ENCODE data around the gene EFHC1.
"Not testable (repeated sequence)": the region's sequence is repeated elsewhere in the genome, so short reads cannot be mapped to it uniquely, and the experiment has no call there.

The EFHC1 gene

GRCh38 chr6:52438926-52439325 lies 18.8 kb downstream of the EFHC1 start:
- DNase-seq (ENCODE audit: low spot score), result no peak

DNA sequence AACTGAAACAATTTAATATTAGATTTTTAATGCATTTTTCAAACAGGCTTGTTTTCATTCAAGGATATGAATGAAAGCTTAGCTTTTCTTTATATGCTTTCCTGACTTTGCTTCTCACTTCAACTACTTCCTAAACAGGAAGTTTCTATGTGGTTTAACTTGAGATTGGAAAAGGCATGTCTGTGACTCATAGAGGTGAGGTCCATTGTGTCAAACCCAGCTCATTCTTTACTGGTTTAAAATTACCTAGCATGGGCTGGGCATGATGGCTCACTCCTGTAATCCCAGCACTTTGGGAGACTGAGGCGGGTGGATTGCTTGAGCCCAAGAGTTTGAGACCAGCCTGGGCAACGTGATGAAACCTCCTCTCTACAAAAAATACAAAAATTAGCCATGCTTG lies 34.4 kb downstream of the EFHC1 start:
- DNase-seq (ENCODE audit: low spot score), result no peak

GRCh38 chr6:52457096-52457495 lies 37.0 kb downstream of the EFHC1 start:
- no peak for DNase-seq (ENCODE audit: low spot score)

DNA sequence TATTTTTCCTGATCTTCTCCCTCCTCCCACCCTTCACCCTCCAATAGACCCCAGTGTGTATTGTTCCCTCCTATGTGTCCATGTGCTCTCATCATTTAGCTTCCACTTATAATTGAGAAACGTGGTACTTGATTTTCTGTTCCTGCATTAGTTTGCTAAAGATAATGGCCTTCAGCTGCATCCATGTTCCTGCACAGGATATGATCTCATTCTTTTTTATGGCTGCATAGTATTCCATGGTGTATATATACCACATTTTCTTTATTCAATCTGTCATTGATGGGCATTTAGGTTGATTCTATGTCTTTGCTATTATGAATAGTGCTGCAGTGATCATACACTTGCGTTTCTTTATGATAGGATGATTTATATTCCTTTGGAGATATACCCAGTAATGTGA lies 41.1 kb downstream of the EFHC1 start:
- DNase-seq (ENCODE audit: low spot score), result not testable (repeated sequence)

DNA sequence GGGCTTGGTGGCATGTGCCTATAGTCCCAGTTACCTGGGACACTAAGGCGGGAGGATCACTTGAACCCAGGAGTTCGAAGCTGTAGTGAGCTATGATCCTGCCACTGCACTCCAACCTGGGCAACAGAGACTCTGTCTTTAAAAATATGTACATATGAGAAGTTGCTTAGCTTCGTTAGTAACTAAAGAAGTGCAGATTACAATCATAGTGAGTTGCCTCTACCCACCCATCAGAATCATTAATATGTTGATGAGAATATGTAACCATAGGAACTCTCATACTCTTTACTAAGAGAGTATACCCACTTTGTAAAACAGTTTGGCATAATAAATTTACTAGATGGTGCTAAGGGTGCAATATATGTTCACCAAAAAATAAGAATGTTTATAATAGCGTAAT lies 54.0 kb downstream of the EFHC1 start:
- no peak for DNase-seq (ENCODE audit: low spot score)

- DNase-seq (ENCODE audit: low spot score), result no peak
Measured at GRCh38 chr6:52475307-52475706, 55.2 kb downstream of the EFHC1 start.

DNA sequence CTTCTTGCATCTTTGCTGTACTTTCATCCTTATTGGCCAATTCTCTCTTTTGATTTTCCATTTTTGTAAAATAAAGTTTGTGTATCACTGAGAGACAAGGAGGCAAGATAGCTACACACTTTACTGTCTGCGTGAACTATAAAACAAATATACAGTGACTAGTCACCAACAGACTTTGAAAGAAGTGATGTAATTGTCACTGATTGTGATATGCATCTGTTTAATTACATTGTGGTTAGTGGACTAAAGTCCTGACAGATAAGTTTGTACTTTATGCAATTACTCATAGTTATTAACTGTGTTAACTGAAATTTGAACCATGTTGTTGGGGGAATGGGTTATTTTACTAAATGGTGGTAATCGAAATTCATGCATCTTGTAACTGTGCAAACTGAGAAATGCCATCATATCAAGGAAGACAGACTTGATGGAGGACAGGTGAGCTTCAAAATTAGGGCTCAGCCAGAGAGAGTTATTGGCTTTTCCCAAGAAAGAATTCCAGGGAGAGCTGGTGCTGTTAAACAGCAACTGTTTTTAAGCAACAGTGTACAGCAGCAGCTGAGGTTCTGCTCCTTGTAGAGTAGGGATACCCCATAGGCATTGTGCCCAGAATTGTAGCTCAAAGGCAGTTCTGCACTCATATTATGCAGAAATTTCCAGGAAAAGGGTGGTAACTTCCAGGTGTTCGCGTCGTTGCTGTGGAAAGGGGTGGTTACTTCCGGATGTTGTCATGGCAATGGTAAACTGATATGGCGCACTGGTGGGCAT lies 62.9 kb downstream of the EFHC1 start:
- DNase-seq (ENCODE audit: low spot score), result no peak

DNA sequence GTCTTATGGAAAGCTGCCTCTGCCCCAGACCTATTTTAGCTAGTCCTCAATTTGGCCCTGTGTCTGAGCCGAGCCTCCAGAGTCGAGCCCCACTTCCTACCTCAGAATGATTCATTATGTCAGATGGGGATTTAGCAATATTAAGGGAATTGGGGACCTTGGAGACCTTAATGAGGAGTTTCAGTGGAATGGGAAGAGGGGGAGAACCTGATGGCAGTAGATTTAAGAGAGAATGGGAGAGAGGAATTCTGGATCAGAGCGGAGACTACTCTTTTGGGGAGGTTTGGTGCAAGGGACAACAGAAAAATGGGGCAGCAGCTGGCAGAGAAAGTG lies 63.5 kb downstream of the EFHC1 start:
- DNase-seq (ENCODE audit: low spot score), result no peak

DNA sequence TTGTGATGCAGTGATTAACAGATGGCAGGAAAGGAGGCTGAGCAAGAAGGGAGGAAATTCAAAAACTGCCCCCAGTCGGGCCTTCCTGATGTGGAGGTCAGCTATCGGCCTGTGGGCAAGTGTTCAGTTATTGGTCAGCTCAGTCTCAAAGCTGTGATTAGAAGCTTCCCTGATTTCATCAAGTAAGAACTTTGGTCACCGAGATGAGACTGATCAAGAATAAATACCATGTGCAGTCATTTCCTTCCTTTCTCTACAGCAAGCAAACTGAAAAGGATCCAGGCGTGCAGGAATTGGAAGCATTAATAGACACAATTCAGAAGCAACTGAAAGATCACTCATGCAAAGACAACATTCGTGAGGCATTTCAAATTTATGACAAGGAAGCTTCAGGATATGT lies 69.7 kb downstream of the EFHC1 start:
- no peak for DNase-seq (ENCODE audit: low spot score)

DNA sequence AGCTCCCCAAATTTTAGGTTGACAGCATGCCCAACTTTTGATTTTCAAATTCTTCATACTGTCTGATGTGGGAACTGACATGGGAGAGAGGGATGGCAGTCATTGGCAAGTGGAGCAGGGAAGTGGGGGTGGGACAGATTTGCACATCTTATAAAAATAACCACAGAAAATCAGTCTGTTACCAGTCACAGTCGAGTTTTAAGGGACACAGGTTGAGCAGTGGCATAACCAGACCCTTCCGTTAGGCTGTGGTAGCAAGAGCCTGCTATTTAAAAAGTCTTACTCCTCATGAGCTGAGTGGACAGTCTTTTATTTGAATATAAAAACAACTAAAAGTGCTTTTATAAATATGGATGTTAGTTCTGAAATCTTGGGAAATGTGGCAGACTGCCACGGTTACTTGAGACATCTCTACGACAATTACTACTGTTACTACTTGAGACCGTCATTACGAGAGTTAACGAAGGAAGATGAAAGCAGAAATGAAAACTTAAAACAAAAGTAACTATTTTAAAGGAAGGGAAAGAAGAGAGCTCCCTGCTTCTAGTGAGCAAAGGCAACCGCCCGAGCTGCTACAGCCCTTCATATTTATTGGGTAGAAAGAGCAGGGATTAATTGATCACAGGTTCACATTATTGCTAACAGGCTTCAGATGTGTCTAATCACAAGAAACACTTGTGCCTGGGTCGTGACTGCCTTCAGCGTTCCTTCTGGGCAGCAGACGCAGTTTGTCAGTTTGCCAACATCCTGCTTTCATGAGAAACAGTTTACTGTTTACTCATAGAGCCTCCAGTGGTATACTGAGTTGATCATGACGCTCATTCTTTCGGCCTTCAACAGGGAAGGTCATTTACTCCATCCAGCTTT lies 71.3 kb downstream of the EFHC1 start:
- DNase-seq (ENCODE audit: low spot score), result no peak

DNA sequence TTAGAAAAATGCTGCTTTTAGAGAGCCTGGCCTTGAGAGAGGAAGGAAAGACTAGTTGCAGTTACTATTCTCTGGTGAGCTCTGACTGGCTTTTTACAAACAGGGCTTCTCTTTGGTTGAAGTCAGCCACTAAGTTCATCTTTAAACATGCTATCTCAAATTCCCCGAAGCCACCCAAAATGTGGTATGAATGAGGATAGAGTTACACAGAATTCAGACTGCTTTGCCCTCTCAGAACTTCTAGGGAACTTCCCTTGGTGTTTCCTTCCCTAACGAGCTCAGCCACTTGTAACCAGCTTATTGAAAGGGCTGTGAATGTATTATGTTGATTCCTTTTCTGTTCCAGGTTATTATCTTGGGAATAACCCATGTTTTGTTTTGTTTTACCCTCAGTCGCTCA lies 73.5 kb downstream of the EFHC1 start:
- no peak for DNase-seq (ENCODE audit: low spot score)

DNA sequence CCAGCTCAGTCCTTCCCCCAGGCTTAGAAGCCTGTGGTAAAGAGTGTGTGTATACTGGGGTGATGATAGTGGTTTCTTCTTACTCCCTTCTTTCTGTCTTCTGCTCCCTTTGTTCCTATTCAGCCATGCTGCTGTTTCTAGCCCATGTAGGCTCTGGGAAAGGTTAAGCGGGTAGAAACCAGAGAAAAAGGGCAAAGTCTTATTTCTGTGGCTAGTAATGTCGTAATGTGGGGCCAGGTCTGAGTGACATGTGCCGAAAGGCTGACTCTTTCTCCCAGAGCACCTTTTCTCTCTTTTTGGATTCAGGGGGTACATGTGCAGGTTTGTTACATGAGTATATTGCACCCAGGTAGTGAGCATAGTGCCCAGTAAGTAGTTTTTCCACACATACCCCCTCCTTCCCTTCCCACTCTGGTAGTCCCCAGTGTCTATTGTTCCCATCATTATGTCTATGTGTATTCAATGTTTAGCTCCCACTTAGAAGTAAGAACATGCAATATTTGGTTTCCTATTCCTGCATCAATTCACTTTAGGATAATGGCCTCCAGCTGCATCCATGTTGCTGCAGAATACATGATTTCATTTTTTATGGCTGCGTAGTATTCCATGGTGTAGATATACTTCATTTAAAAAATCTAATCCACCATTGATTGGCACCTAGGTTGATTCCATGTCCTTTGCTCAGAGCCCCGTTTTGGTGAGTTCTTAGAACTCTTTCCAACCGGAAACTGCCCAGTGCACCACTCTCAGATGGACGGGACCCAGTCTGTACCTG lies 74.3 kb downstream of the EFHC1 start:
- no peak for DNase-seq (ENCODE audit: low spot score)

GRCh38 chr6:52495922-52496321 lies 75.8 kb downstream of the EFHC1 start:
- no peak for DNase-seq (ENCODE audit: low spot score)

DNA sequence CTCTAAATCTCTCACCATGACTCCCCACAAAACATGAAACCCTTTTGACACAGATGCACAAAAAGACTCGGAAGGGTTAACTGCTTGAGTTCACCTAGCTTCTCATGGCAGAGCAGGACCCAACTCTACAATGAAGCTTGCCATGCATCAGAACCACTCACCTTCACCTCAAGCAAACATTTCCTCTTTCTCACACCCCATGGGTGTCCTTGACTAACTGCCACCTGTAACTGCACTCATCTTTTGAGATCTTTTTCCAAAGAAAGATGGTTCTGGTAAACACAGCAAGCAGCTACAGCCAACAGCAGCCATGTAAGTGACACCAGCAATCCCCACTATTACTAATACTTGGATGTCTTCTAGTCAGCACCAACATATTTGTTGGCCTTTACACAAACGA lies 76.5 kb downstream of the EFHC1 start:
- no peak for DNase-seq (ENCODE audit: low spot score)

DNA sequence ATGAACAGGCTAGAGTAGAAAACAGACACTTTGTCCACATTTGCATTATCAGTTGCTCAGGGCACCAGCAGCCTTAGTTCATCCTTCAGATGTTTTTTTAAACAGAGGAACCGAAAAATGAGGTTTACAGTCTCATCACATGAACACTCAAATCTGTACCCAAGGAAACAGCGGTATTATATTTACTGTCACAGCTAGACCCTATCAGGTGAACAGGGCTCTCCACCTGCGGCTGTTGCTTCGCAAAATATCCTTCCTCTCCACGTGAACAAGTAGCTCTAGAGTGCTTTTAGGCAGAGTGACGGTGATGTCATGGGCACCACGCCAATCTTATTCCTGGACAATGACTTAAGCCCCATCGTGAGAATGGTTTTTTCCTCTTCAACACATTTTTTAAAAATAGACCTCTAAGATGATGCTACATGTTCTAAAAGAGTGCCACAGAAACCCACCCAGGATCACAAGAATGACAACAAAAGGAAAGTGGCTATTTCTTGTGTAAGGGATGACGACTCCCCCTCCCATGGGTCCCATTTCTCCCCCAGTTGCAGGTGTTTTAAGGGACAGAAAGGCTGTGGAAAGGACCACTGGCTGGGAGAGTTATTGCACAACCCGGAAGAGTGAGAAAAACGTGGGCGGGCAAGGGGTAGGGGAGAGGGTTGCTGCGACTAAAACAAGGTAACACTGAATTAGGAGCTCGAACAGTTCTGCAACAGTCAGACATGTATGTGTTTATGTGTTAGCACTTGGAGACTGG lies 77.7 kb downstream of the EFHC1 start:
- no peak for DNase-seq (ENCODE audit: low spot score)

- DNase-seq (ENCODE audit: low spot score), result no peak
Measured at GRCh38 chr6:52498538-52499017, 78.4 kb downstream of the EFHC1 start.

GRCh38 chr6:52499026-52499425 lies 78.9 kb downstream of the EFHC1 start:
- no peak for DNase-seq (ENCODE audit: low spot score)

GRCh38 chr6:52499681-52500236 lies 79.6 kb downstream of the EFHC1 start:
- no peak for DNase-seq (ENCODE audit: low spot score)

GRCh38 chr6:52500238-52501129 lies 80.3 kb downstream of the EFHC1 start:
- no peak for DNase-seq (ENCODE audit: low spot score)

DNA sequence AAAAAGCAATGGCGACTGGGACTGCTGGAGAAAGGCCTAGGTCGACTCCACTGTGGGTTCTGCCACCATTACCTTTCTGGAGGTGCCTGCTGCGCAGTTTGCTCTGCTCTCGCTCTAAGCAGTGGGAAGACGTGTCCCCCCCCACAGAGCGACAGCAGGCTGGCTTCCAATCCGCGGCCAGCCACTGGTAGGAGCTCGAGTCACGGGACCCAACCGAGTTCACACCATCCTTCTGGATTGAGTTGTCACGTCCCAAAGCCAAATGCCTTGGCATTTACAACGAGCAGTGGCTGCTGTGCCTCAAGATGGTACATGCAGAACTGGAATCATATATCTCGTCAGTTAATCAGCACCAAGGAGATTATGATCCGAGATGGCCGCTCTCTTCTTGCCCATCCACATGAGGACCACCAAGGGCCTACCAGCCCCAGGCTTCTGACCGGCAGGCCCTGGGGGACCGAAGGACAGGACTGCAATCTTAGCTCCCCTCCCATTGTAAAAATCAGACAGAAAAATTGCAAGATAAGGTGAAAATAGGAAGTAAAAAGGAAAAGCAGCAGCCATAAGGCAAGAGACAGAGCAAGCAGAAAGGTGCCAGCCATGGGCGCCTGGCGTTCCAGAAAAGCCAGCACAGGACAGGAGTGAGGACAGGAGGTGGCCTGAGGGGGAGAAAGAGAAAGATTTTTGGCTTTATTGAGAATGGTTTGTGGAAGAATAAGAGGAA lies 82.3 kb downstream of the EFHC1 start:
- DNase-seq (ENCODE audit: low spot score), result no peak
